Skin of body (tissue), 3 donors: Measurements from ENCODE around the gene BUD23. TPM values are rescaled to one million over a fixed set of nuclear protein-coding genes. Genes with fewer than 3 reads are reported as not detected.

Experiments used
- DNase-seq: peaks from one replicate; lab custom pipeline; 2025; lab: John Stamatoyannopoulos, UW
- small RNA-seq: library from RNA; depleted of rRNA; stranded (forward); fragments of <200 nt; gene quantifications from one replicate; pipeline ENCODE3, GENCODE V24; 2014; ENCODE audit warnings: low replicate concordance
- total RNA-seq: library from RNA; depleted of rRNA; stranded (reverse); fragments of >200 nt; gene quantifications from one replicate; pipeline ENCODE4 v1.2.3, GENCODE V29; 2014

BUD23 gene
- total RNA-seq, 1 donor from 2014 or later: 28.0 TPM

- no peak for DNase-seq
Observed at GRCh38 chr7:73741600-73741999, 58.2 kb downstream of the BUD23 start.

- DNase-seq: no peak
Observed at GRCh38 chr7:73742338-73742752, 58.9 kb downstream of the BUD23 start.

- no peak for DNase-seq
Observed at GRCh38 chr7:73742753-73743641, 59.6 kb downstream of the BUD23 start.

GRCh38 chr7:73746378-73746777 is 63.0 kb downstream of the BUD23 start:
- no peak for DNase-seq

Small RNA genes lying within 50 kb of the gene (small RNA-seq; reads per million reads assigned to genes)
- not detected for gene MIR4284
- gene RN7SL265P: not detected

Other genes starting within 250 kb of the BUD23 start
- gene FZD9, start 249.8 kb upstream of the BUD23 start, total RNA-seq: 1.4 TPM
- 43.1 TPM for gene BAZ1B, start 161.3 kb upstream of the BUD23 start, total RNA-seq
- 8.5 TPM for gene BCL7B, start 125.9 kb upstream of the BUD23 start, total RNA-seq
- gene TBL2, start 105.0 kb upstream of the BUD23 start, total RNA-seq: 33.2 TPM
- 22.3 TPM for gene MLXIPL, start 59.1 kb upstream of the BUD23 start, total RNA-seq
- gene VPS37D, start 15.8 kb upstream of the BUD23 start, total RNA-seq: 3.6 TPM
- gene DNAJC30, start 144 bp upstream of the BUD23 start, total RNA-seq: 3.4 TPM
- gene STX1A, start 36.1 kb downstream of the BUD23 start, total RNA-seq: 8.5 TPM
- gene ABHD11, start 55.2 kb downstream of the BUD23 start, total RNA-seq: 8.0 TPM
- 0.20 TPM for gene CLDN3, start 86.7 kb downstream of the BUD23 start, total RNA-seq
- gene CLDN4, start 147.4 kb downstream of the BUD23 start, total RNA-seq: 75.4 TPM
- 3.2 TPM for gene METTL27, start 158.9 kb downstream of the BUD23 start, total RNA-seq
- gene TMEM270, start 177.6 kb downstream of the BUD23 start, total RNA-seq: not detected